BJ (cell line): Measurements from ENCODE around the gene LIG1. TPM values are rescaled to one million over a fixed set of nuclear protein-coding genes. Genes with fewer than 3 reads are reported as not detected.
A peak's percentile ranks its signal among the peaks of the same experiment; 100 is the strongest.

Experiments
- CTCF ChIA-PET: fragments of 350-600 bp; formaldehyde crosslinking; extraction: SDS; loops from one replicate; lab custom pipeline; 2021; ENCODE audit warnings: antibody characterized with exemption, inconsistent platforms; lab: Yijun Ruan, JAX
- POLR2A ChIA-PET: fragments of 300-600 bp; sonication (Branson Sonifier 250); formaldehyde crosslinking; extraction: SDS; loops from one replicate; lab custom pipeline; 2021; ENCODE audit warnings: antibody characterized with exemption; lab: Charles Lee
- DNase-seq: peaks from one replicate; pipeline ENCODE4 v3.0.0-alpha.2; 2011; ENCODE audit warnings: low read depth
- H3K27me3 ChIP-seq: 2 replicates; pipeline ENCODE4 v1.6.0; 2011; ENCODE audit warnings: low read length; ENCODE audit not compliant: control insufficient read depth, insufficient read depth
- H3K36me3 ChIP-seq: 2 replicates; pipeline ENCODE4 v1.5.1; 2011; ENCODE audit warnings: low read length; ENCODE audit not compliant: control insufficient read depth, insufficient read depth
- H3K4me3 ChIP-seq: 2 replicates; pipeline ENCODE4 v1.5.1; 2011; ENCODE audit warnings: low read depth, mild to moderate bottlenecking, control low read depth, low read length
- CTCF ChIP-seq: IDR thresholded peaks from 2 replicates; pipeline ENCODE4 v1.5.1; 2011; ENCODE audit warnings: low read depth, mild to moderate bottlenecking, control low read depth, inconsistent platforms, low read length, moderate library complexity; ENCODE audit not compliant: insufficient read depth
- polyA plus RNA-seq: library from polyadenylated mRNA; depleted of rRNA; stranded (reverse); fragments of >200 nt; gene quantifications from 2 replicates; pipeline ENCODE4 v1.2.3, GENCODE V29; 2011

The LIG1 gene
- polyA plus RNA-seq, 1 experiment = 19.5 TPM

- DNase-seq = no peak
- CTCF ChIA-PET = interaction anchor here (1.2 to 1.6 kb wide), 3 partner anchors 9 to 21 kb away, joined by 3 to 5 read pairs (median 4); no protein-coding TSS in a partner anchor
- Histone ChIP-seq H3K27me3 (no peaks in the 10 kb centered on the region), H3K4me3 (no peak overlapping the region), H3K36me3 (peaks cover 5% of the 10 kb centered on the region)
- POLR2A ChIA-PET = no interaction called here
- no peak for TF ChIP-seq CTCF
Observed at GRCh38 chr19:48133094-48133493, 37.0 kb downstream of the LIG1 start.

GRCh38 chr19:48127561-48127960 is 42.6 kb downstream of the LIG1 start:
- POLR2A ChIA-PET = no interaction called here
- H3K4me3 ChIP-seq = no peak overlapping the region
- H3K27me3 ChIP-seq = no peaks in the 10 kb centered on the region
- TF ChIP-seq CTCF = no peak
- DNase-seq = no peak
- CTCF ChIA-PET = interaction anchor here (1.5 kb wide), 1 partner anchor 25 kb away, joined by 5 read pairs; no protein-coding TSS in a partner anchor
- peaks cover 4% of the 10 kb centered on the region for H3K36me3 ChIP-seq

GRCh38 chr19:48123907-48124651 is 46.1 kb downstream of the LIG1 start:
- peak; percentile 40 for TF ChIP-seq CTCF
- peak; percentile 38 for DNase-seq
- H3K36me3 ChIP-seq = 0 out of 2 replicates have a peak, but pooled peaks cover 1% of the 10 kb centered on the region
- CTCF ChIA-PET = interaction anchor here (0.6 to 3.3 kb wide), 13 partner anchors 8 to 381 kb away, joined by 3 to 18 read pairs (median 4); partner anchors contain the start of gene PLA2G4C
- no peak overlapping the region for H3K4me3 ChIP-seq
- POLR2A ChIA-PET = no interaction called here
- no peaks in the 10 kb centered on the region for H3K27me3 ChIP-seq

- POLR2A ChIA-PET = no interaction called here
- no peak for DNase-seq
- H3K27me3 ChIP-seq = no peaks in the 10 kb centered on the region
- H3K36me3 ChIP-seq = no peaks in the 10 kb centered on the region
- no peak for TF ChIP-seq CTCF
- H3K4me3 ChIP-seq = no peak overlapping the region
- CTCF ChIA-PET = interaction anchor here (0.6 to 2.1 kb wide), 6 partner anchors 11 to 138 kb away, joined by 3 to 10 read pairs (median 5); partner anchors contain the start of gene PLA2G4C
Observed at GRCh38 chr19:48122421-48122820, 47.7 kb downstream of the LIG1 start.

GRCh38 chr19:48121909-48122371 is 48.2 kb downstream of the LIG1 start:
- POLR2A ChIA-PET = no interaction called here
- CTCF ChIA-PET = interaction anchor here (0.7 to 2.1 kb wide), 6 partner anchors 11 to 31 kb away, joined by 3 to 7 read pairs (median 4); partner anchors contain the start of gene PLA2G4C
- TF ChIP-seq CTCF = no peak
- peak; percentile 47 for DNase-seq
- no peak overlapping the region for H3K4me3 ChIP-seq
- H3K36me3 ChIP-seq = no peaks in the 10 kb centered on the region
- H3K27me3 ChIP-seq = no peaks in the 10 kb centered on the region
